GM12873 (cell line): Measurements from ENCODE around the gene PCCA.

Experiments used
- CTCF ChIP-seq: IDR thresholded peaks from 2 replicates; pipeline ENCODE4 v1.5.1; 2012; ENCODE audit warnings: low read depth, mild to moderate bottlenecking, moderate library complexity, low read length, control low read depth; ENCODE audit not compliant: insufficient read depth; ENCODE audit errors: missing control alignments

The PCCA gene

GRCh38 chr13:100229603-100230002 lies 140.7 kb downstream of the PCCA start:
- TF ChIP-seq CTCF: no peak

GRCh38 chr13:100230769-100231149 lies 141.9 kb downstream of the PCCA start:
- no peak for TF ChIP-seq CTCF

GRCh38 chr13:100231176-100231575 lies 142.3 kb downstream of the PCCA start:
- TF ChIP-seq CTCF: no peak

- TF ChIP-seq CTCF: no peak
Observed at GRCh38 chr13:100234006-100234405, 145.1 kb downstream of the PCCA start.

GRCh38 chr13:100234524-100235136 lies 145.7 kb downstream of the PCCA start:
- TF ChIP-seq CTCF: no peak

- TF ChIP-seq CTCF: peak; percentile 51
Observed at GRCh38 chr13:100235311-100235901, 146.5 kb downstream of the PCCA start.

- TF ChIP-seq CTCF: no peak
Observed at GRCh38 chr13:100240109-100240779, 151.4 kb downstream of the PCCA start.
